ENCODE results near the gene PEF1. TPM values are rescaled to one million over a fixed set of nuclear protein-coding genes. Genes with fewer than 3 reads are reported as not detected.

Gene PEF1
- total RNA-seq, 2 experiments from 2014 or later, result 50.4 to 50.5 TPM

DNA sequence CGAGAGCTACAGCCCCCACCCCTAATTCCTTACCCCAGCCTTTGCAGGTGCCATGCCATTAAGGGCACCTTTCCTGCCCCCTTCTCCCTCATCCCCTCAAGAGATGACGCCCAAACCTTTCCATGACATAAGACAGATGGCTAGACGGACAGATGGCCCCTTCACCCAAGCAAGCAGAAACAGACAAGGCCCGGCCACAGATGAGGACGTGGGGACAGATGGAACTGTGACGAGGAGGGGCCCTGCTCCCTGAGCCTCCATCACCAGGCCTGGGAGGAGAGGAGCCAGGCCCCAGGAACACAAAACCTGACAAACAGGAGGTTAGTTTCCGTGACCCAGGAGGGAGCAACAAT lies 24.7 kb upstream of the PEF1 start:
- no peak overlapping the region for H3K4me3 Mint-ChIP-seq
- CTCF ChIA-PET, result interaction anchor here (1.1 to 1.7 kb wide), 4 partner anchors 8 to 392 kb away, joined by 3 to 12 read pairs (median 5); no protein-coding TSS in a partner anchor

DNA sequence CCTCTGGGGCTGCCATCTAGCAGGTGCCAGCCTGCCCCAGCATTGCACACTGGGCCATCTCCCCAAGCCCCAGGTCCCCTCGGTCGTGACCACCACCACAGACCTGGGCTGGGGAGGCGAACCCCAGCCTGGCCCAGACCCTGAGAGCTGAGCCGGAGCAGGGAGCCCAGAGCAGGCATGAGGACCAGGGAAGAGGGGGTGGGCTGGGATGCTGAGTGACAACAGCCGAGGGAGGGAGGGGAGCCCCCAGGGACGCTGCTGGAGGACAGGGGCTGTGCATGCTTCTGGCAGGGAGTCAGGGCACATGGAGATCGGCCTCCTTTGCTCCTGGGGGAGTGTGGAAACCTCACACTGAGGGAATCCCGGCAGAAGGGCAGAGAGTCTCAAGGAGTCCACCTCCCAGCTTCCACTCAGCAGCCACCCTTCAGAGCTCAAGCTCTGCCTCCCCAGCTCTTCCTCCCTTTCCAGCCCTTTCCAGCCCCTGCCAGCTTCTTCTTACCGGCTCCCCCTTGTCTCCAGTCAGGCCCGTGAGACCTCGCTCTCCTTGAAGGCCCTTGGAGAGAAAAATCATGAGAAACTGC lies 23.7 kb upstream of the PEF1 start:
- Mint-ChIP-seq H3K4me3 (no peak overlapping the region), H3K27ac (no peak overlapping the region), H3K27me3 (peaks cover 26% of the 10 kb centered on the region), H3K4me1 (peaks cover 7% of the 10 kb centered on the region), H3K9me3 (no peaks in the 10 kb centered on the region), H3K36me3 (ENCODE audit: low read depth) (no peaks in the 10 kb centered on the region)
- ChIA-PET POLR2A (no interaction called here), CTCF (no interaction called here)
- no peak for DNase-seq

More for the DNA sequence above, 24.7 kb upstream of the PEF1 start:
- POLR2A ChIA-PET, result no interaction called here
- H3K9me3 Mint-ChIP-seq, result no peaks in the 10 kb centered on the region
- no peak overlapping the region for H3K27ac Mint-ChIP-seq
- no peak for DNase-seq
- H3K4me1 Mint-ChIP-seq, result peaks cover 7% of the 10 kb centered on the region
- peaks cover 26% of the 10 kb centered on the region for H3K27me3 Mint-ChIP-seq
- no peaks in the 10 kb centered on the region for H3K36me3 Mint-ChIP-seq (ENCODE audit: low read depth)

DNA sequence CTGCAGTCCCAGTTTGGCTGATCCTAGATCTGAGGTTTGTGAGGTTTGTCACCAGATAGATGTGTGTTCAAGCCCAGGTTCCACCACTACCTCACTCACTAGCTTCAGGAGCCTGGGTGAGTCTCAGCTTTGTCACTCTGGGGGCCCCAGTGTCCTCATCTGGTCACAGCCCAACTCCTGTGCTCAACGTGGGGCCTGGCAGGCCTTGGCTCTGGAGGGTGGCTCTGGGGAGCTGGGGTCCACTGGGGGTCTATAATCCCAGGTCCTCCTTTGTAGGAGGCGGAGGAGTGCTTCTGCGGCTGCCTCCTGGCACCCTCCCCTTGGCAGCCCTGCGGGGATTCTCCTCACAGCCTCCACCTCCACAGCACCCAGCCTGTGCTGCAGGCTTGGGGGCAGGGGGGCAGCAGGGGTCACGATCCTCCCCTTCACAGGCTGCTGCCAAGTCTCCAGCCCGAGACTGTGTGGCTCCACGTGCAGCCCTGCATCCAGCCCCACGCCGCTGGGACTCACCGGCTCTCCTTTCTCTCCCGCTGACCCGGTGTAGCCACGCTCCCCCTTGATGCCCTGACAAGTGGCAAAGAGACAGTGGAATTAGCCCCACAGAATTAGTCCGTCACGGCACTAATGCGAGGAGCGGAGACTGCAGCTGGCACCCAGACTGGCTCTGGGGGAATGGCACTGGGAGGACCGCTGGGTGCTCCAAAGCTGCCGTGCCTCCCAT lies 22.5 kb upstream of the PEF1 start:
- Mint-ChIP-seq H3K27me3 (peaks cover 29% of the 10 kb centered on the region), H3K4me3 (no peak overlapping the region), H3K27ac (no peak overlapping the region), H3K9me3 (no peaks in the 10 kb centered on the region), H3K36me3 (ENCODE audit: low read depth) (no peaks in the 10 kb centered on the region), H3K4me1 (peaks cover 7% of the 10 kb centered on the region)
- ChIA-PET CTCF (interaction anchor here (1.6 to 5.0 kb wide), 2 partner anchors 79 to 122 kb away, joined by 5 to 45 read pairs; no protein-coding TSS in a partner anchor), POLR2A (no interaction called here)
- DNase-seq, result no peak

GRCh38 chr1:31666263-31666963 lies 21.7 kb upstream of the PEF1 start:
- POLR2A ChIA-PET, result no interaction called here
- CTCF ChIA-PET, result interaction anchor here (1.6 to 5.0 kb wide), 3 partner anchors 79 to 123 kb away, joined by 5 to 45 read pairs (median 17); no protein-coding TSS in a partner anchor
- H3K36me3 Mint-ChIP-seq (ENCODE audit: low read depth), result no peaks in the 10 kb centered on the region

GRCh38 chr1:31665234-31665878 lies 20.7 kb upstream of the PEF1 start:
- Mint-ChIP-seq H3K4me1 (peaks cover 7% of the 10 kb centered on the region), H3K27me3 (peaks cover 22% of the 10 kb centered on the region), H3K27ac (no peak overlapping the region), H3K36me3 (ENCODE audit: low read depth) (no peaks in the 10 kb centered on the region), H3K4me3 (no peak overlapping the region), H3K9me3 (no peaks in the 10 kb centered on the region)
- POLR2A ChIA-PET, result no interaction called here
- no peak for DNase-seq
- CTCF ChIA-PET, result interaction anchor here (0.6 to 5.0 kb wide), 4 partner anchors 9 to 371 kb away, joined by 3 to 45 read pairs (median 11); no protein-coding TSS in a partner anchor

More at GRCh38 chr1:31666263-31666963, 21.7 kb upstream of the PEF1 start:
- Mint-ChIP-seq H3K9me3 (no peaks in the 10 kb centered on the region), H3K27ac (no peak overlapping the region), H3K4me3 (no peak overlapping the region), H3K4me1 (peaks cover 7% of the 10 kb centered on the region), H3K27me3 (peaks cover 27% of the 10 kb centered on the region)
- no peak for DNase-seq

GRCh38 chr1:31664528-31664927 lies 19.9 kb upstream of the PEF1 start:
- H3K9me3 Mint-ChIP-seq, result no peaks in the 10 kb centered on the region
- H3K27me3 Mint-ChIP-seq, result peaks cover 14% of the 10 kb centered on the region
- H3K36me3 Mint-ChIP-seq (ENCODE audit: low read depth), result no peaks in the 10 kb centered on the region
- ChIA-PET CTCF (interaction anchor here (0.5 to 5.0 kb wide), 6 partner anchors 13 to 372 kb away, joined by 3 to 45 read pairs (median 4); no protein-coding TSS in a partner anchor), POLR2A (no interaction called here)
- no peak overlapping the region for H3K4me3 Mint-ChIP-seq
- peaks cover under 1% of the 10 kb centered on the region for H3K4me1 Mint-ChIP-seq
- H3K27ac Mint-ChIP-seq, result no peak overlapping the region
- DNase-seq, result no peak

DNA sequence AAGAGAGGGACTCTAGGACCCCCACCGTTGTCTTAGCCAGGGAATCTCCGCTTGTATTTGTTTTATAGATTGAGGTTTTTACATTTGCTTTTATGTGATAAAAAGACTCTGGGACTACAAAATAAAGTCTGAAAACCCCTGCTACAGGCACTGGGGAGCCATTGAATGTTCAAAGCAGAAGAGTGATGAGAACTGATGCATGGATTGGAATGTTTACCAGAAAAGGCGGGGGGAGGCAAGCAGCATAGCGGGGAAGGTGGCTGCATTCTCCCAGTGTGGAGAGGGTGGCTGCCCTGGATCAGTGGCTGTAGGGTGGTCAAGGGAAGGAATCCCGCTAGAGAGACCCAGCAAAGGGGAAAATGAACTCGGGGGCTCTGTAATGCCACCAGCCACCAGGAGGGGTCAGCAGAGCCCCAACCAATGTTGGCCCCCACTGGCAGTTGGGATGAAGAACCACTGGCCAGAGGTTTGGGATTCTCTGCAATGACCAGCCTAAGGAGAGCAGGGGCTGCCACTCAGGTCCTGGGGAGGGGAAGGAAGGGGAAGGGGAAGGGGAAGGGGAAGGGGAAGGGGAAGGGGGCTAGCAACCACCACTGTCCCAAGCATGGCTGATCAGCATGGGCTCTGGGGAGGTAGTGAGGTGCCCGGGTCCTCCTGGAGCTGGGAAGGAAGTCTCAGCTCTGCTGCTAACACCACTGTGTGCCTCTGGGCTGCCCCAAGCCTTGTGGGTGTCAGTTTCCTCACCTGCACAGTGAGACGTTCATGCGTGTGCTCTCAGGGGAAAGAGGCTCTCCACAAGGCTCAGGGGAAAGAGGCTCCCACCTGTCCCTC lies 19.2 kb upstream of the PEF1 start:
- POLR2A ChIA-PET, result no interaction called here
- CTCF ChIA-PET, result interaction anchor here (0.5 to 5.0 kb wide), 6 partner anchors 14 to 126 kb away, joined by 3 to 45 read pairs (median 4); no protein-coding TSS in a partner anchor
- H3K27ac Mint-ChIP-seq, result no peak overlapping the region
- peak; percentile 63 for DNase-seq
- no peaks in the 10 kb centered on the region for H3K9me3 Mint-ChIP-seq
- H3K4me1 Mint-ChIP-seq, result no peaks in the 10 kb centered on the region
- no peaks in the 10 kb centered on the region for H3K36me3 Mint-ChIP-seq (ENCODE audit: low read depth)
- H3K27me3 Mint-ChIP-seq, result peaks cover 7% of the 10 kb centered on the region
- H3K4me3 Mint-ChIP-seq, result no peak overlapping the region

DNA sequence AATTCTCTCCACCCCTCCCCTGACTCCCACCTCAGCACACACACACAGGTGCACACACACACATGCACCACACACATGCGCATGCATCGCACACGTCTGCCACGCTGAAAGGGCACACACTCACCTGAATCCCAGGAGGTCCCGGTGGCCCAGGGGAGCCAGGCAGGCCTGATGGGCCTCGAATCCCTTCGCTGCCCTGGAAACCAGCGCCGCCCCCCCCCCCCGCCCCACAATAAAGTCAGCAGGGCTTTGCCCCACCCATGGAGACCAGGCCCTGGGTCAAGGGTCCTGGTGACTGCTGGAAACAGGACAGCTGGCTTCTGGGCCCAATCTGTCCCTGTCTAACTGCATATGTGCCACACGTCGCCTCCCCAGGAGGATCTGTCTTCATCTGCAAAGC lies 17.8 kb upstream of the PEF1 start:
- Mint-ChIP-seq H3K4me3 (no peak overlapping the region), H3K4me1 (no peaks in the 10 kb centered on the region)

DNA sequence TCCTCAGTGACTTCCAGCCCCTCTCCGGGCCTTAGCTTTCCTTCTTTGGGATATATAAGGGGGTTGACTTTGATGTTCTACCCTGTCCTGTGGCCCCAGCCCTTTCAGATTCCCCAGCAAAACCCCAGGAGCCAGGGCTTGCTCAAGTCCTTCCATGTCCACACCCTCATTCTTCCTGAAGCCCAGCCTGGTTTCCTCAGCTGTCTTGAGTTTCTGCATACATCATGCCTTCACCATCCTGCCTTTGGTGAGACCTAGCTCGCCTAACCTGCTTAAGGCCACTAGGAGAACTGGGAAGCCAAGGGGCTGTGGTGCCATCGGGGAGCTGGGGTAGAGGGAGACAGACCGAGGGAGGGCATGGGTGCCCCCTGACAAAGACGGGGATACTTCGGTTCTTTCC lies 17.2 kb upstream of the PEF1 start:
- Mint-ChIP-seq H3K9me3 (no peaks in the 10 kb centered on the region), H3K27me3 (peaks cover 4% of the 10 kb centered on the region), H3K4me1 (no peaks in the 10 kb centered on the region), H3K27ac (no peak overlapping the region), H3K36me3 (ENCODE audit: low read depth) (no peaks in the 10 kb centered on the region), H3K4me3 (no peak overlapping the region)
- CTCF ChIA-PET, result interaction anchor here (0.9 to 1.4 kb wide), 4 partner anchors 8 to 127 kb away, joined by 3 to 8 read pairs (median 4); no protein-coding TSS in a partner anchor
- DNase-seq, result no peak
- POLR2A ChIA-PET, result interaction anchor here (1.4 to 1.5 kb wide), 2 partner anchors 17 to 99 kb away, joined by 3 read pairs; partner anchors contain the start of gene PEF1

More for the DNA sequence above, 17.8 kb upstream of the PEF1 start:
- Mint-ChIP-seq H3K9me3 (no peaks in the 10 kb centered on the region), H3K27ac (no peak overlapping the region), H3K36me3 (ENCODE audit: low read depth) (no peaks in the 10 kb centered on the region), H3K27me3 (peaks cover 4% of the 10 kb centered on the region)
- POLR2A ChIA-PET, result no interaction called here
- no peak for DNase-seq
- CTCF ChIA-PET, result interaction anchor here (3.9 to 5.0 kb wide), 2 partner anchors 83 to 127 kb away, joined by 17 to 45 read pairs; no protein-coding TSS in a partner anchor

- POLR2A ChIA-PET, result interaction anchor here (0.9 to 1.5 kb wide), 3 partner anchors 16 to 100 kb away, joined by 3 read pairs; partner anchors contain the start of gene PEF1
These were observed 16.3 kb upstream of the PEF1 start for GRCh38 chr1:31660871-31661455.

DNA sequence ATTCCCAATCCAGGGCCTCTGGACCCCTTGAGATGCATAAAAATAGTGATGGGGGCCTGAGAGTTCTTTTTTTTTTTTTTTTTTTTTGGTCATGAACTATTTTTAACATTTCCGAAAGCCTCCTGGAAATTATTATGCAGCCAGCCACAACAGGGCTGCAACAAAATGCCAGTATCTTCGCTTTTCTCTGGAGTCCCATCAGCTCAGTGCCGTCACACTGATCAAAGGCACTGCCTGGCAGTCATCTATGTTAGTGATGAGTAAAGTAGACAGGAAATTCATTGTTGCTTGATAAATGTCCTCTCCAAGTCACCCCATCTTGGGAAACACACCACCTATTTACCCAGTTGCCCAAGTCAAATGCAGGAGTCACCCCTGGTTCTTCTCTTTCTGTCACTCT lies 15.2 kb upstream of the PEF1 start:
- Mint-ChIP-seq H3K27ac (no peak overlapping the region), H3K4me3 (no peak overlapping the region), H3K27me3 (peaks cover 4% of the 10 kb centered on the region), H3K36me3 (ENCODE audit: low read depth) (no peaks in the 10 kb centered on the region), H3K4me1 (no peaks in the 10 kb centered on the region), H3K9me3 (no peaks in the 10 kb centered on the region)
- CTCF ChIA-PET, result interaction anchor here (0.7 to 1.6 kb wide), 2 partner anchors 46 to 86 kb away, joined by 4 read pairs; no protein-coding TSS in a partner anchor
- POLR2A ChIA-PET, result no interaction called here
- no peak for DNase-seq

More at GRCh38 chr1:31660871-31661455, 16.3 kb upstream of the PEF1 start:
- Mint-ChIP-seq H3K4me1 (no peaks in the 10 kb centered on the region), H3K36me3 (ENCODE audit: low read depth) (no peaks in the 10 kb centered on the region), H3K9me3 (no peaks in the 10 kb centered on the region), H3K27ac (no peak overlapping the region), H3K27me3 (peaks cover 4% of the 10 kb centered on the region), H3K4me3 (no peak overlapping the region)
- CTCF ChIA-PET, result interaction anchor here (0.9 to 1.6 kb wide), 5 partner anchors 9 to 128 kb away, joined by 3 to 8 read pairs (median 4); no protein-coding TSS in a partner anchor
- DNase-seq, result no peak

Measured in activated CD4-positive, alpha-beta memory T cell treated with anti-CD3 and anti-CD28 coated beads, Interleukin-2, amount 10 ng/mL, durations not matched to agents 7 days and 5 days (primary cell).